Activated effector memory CD4-positive, alpha-beta T cell treated with Interleukin-2 at 50 U/mL for 16 hours (primary cell): ENCODE results near the gene KRT4.

Experiments
- DNase-seq: peaks from one replicate; pipeline ENCODE4 v3.0.0-alpha.2; 2020

Gene KRT4

GRCh38 chr12:52821826-52822660 is 8.1 kb upstream of the KRT4 start:
- no peak for DNase-seq

DNA sequence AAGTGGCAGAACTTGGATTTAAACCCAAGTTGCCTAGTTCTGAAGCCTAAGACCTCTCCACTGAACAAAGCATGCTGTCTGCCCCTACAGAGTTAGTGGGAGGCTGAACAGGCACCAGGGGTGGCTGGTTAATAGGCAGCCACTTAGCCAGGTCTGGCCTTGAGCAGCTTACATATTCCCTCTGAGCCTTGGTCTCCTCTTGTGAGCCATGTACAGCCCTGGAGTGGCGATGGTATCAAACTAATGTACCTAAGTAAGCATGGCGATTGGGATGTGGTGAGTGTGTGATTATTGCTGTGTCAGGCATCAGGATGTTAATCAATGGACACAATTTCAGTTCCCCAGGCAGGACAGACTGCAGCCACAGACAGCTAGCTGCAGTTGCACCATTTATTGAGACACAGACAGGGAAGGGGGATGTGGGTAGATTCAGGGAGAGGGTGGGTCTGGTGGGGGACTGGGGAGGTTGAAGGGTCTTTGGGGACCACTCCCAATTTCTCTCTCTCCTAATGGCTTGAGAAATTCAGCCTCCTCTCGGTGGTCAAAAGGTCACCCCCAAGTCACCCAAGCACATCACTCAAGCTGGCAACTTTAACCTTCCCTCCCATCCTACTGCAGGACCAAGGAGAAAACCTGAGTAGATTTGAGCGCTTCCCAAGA is 7.3 kb upstream of the KRT4 start:
- no peak for DNase-seq

DNA sequence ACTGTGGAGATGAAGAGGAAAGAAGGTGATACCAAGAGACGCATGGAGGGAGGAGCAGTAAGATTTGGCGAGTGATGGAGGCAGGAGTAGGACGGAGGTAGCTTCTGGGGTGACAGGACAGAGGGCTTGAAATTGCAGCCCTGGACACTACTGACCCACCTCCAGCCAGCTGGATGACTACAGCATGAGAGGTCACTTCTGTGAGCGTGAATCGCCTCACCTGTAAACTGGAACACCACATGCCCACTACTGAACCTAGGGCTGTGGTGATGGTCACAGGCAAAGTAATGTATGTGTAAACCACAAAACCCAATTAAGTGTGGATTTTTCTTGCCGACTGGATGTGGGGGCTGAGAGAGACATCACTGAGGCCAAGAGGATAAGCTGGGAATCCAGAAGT is 6.6 kb upstream of the KRT4 start:
- no peak for DNase-seq

DNA sequence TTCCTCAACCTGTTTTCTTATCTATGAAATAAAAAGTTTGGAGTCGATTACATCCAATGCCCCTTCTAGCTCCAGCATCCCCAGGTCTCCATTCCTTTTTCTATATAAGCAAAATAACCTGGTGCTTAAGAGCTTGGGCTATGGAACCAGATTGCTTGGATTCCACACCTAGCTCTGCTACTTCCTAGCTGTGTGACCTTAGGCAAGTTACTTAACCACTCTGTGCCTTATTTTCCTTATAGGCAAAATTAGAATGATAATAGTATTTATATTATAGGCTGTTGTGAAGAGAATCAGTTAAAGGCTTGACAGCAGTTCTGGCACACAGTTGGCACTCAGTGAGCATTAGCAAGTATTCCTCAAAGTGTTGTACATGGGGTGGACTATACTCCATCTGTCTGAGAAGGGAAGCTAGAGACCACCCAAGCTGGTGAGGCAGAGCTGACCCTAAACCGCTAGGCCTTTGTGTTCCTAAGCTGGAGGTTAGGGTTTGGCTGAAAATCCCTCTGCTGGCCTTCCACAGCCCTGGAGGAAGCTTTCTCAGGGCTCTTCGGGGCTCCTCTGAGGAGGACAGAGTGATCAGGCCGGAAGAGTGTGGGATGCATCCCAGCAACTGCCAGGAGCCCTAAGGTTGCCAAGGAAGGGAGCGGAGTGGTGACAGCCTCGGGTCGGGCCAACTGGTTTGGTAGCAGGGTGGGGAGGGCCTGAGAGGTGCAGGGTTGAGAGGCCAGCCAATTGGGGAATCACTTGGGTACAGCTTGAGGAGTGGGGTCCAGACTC is 6.0 kb upstream of the KRT4 start:
- no peak for DNase-seq

- no peak for DNase-seq
Observed at GRCh38 chr12:52818887-52819420, 5.0 kb upstream of the KRT4 start.

DNA sequence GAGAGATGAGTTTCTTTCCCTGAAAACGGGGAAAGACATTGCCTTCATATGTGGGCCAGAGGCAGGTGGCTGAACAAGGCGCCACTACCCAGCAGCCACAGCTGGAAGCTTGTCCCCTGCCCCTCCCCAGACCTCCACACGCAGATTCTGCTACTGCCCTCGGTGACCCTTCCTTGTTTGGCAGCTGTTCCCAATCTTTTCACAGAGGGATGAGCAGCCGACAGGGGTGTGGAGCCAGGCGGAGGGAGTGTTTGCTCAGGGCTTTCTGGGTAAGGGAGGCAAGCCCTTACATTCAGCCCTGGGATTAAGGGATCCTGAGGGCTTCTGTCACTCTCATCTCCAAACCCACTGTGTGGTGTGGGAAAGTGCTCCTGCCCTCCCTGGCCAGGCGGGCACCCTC is 4.5 kb upstream of the KRT4 start:
- no peak for DNase-seq

- no peak for DNase-seq
Observed at GRCh38 chr12:52817699-52818238, 3.9 kb upstream of the KRT4 start.

DNA sequence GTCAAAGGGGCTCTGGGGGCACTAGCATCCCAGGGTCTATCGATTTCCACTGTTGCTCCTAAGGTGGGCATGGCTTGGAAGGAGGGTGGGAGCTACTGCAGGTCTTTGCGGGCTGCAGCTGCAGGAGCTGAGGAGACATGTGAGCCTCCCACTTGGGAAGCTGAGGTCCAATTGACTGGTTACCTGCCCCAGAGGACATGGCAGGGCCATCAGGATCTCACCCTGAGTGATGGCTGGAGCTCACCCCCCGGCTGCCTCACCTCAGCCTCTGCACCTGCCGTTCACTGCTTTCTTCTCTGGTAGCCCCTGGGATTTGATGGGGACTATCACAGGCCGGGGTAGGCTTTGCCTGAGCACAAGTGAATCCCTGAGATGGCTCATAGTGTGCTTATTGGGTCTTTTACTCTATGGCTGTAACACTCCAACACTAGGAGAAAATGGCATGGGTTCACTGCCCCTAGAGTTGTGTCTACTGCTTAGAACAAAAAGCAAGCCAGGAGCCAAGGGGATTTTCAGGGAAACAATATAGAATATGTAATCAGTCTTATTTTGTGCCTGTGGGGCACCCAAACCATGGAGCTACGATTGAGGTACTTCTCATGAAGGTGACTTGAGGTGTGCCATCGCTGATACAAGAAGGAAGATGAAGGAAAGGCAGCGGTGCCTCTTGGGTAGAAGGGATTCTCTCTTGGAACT is 3.2 kb upstream of the KRT4 start:
- DNase-seq, result no peak

- no peak for DNase-seq
Observed at GRCh38 chr12:52815676-52816588, 2.0 kb upstream of the KRT4 start.

GRCh38 chr12:52815161-52815560 is 1.2 kb upstream of the KRT4 start:
- DNase-seq, result no peak

DNA sequence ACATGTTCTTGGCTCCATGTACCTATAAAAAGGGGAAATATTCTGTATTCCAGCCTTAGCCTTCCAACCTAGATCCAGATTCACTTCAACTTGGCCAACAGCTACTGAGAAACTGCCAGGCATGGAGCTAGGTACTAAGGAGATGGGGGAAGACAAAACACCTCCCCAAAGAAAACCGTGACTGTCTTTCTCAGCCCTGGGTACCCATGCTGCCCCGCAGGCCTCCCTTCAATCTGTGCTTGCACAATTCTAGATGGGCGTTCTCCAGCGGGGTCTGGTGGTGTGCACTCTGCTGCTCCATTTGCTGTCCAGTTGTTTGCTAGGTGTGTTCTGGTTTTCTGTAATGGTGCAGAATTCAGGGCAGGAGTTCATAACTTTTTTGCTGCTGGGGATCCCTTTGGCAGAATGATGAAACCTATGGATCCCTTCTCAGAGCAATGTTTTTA is 817 bp upstream of the KRT4 start:
- no peak for DNase-seq

GRCh38 chr12:52813203-52813819 is 605 bp downstream of the KRT4 start:
- no peak for DNase-seq

- no peak for DNase-seq
Observed at GRCh38 chr12:52812749-52813148, 1.2 kb downstream of the KRT4 start.

GRCh38 chr12:52812073-52812400 is 1.9 kb downstream of the KRT4 start:
- DNase-seq, result no peak

DNA sequence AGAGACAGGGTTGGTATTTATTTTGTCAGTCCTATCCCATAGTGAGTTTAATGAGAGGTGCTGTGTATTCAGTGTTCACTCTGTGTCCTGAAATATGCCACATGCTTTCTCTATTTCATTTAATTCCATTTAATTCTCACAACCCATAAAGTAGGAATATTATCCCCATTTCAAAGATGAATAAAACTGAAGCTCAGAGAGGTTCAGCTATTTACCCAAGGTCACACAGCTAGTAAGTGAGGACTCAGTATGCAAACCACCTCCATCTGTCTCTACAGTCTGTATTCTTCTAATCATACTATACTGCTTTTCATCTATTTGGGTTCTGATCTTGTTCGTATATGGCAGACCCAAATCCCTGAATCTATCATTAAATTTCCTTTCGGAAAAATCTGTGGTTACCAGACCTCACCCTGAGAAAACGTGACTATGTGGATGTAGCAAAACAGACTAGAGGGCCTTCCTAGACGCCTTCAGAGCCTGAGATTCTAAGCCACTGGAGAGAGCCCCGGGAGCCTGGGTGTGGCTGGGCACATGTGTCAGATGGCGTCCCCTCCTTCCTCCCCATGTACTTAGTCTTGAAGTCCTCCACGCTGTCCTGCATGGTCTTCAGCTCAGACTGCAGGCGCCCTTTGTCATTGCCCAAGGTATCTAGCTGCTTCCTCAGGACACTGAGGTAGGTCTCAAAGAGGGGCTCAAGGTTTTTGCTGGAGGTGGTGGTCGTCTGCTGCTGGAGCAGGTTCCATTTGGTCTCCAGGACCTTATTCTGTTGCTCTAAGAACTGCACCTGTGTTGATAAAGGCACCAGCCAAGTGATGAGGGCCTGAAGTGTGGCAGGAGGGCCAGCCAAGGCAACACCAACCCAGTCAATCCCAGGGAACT is 2.5 kb downstream of the KRT4 start:
- no peak for DNase-seq

- DNase-seq, result no peak
Observed at GRCh38 chr12:52810554-52810953, 3.4 kb downstream of the KRT4 start.

- DNase-seq, result no peak
Observed at GRCh38 chr12:52809166-52809565, 4.8 kb downstream of the KRT4 start.

GRCh38 chr12:52808573-52809160 is 5.2 kb downstream of the KRT4 start:
- DNase-seq, result no peak
